ENCODE measurements around the gene SLC35B2. TPM values are rescaled to one million over a fixed set of nuclear protein-coding genes. Genes with fewer than 3 reads are reported as not detected.

The SLC35B2 gene
- total and polyA plus RNA-seq, 10 of the 15 experiments (the other 5 are each of a cell fraction or from before 2014, with no cell fraction given) = 11.3 to 45.4 (median 33.8) TPM

DNA sequence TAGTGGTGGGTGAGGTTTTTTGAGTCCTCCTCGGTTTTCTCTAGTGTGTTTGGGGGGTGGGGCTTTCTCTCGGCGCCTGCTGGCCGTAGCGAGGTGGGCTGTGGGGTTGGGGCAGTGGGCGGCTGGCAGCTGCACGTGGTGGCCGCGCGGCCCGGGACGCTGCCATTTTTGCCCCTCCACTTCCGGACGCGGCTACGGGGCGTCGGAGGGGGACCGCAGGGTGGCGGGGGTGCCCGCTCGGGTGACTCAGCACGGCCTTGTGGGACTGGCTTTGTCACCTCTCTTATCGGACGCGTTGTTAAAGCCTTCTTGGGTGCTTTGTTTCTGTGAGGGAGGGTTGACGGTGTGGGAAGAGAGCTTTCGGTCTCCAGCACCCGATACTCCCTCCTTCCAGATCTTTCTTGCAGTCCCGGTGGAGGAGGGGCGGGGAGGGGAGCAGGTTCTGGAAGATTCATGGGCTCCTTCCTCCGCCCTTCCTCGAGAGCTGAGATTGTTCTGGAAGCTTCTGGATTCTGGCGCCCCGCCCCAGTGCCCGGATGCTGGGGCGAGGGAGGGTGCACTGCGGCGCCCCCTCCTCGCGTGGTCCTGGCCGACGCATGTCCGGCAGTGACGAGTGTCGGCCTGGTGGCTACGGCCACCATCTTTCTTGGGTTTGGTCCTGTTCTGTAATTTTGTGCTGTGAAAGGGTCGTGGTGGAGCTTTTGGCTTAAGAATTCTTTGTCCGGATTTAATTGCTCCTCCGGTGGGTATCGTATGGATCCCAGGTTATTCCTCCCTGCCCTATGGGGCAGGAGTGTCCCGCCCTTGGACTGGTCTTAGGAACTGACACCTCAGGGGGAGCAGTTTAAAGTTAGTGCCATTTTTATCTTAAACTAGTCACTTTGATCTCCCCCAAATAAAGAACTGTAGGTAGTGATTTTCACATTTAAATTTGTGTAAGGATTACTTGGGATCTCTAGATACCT lies 9.7 kb downstream of the SLC35B2 start:
- no TSS peak for BruUV-seq (replicated peaks)
- peaks cover 21 to 37% of the 10 kb centered on the region in 2 experiments for H3K36me3 ChIP-seq (ENCODE audit: control insufficient read depth in 2 of 2, insufficient read depth in 2 of 2, low read length in 1 of 2)
- intact Hi-C loops (cut with micrococcal nuclease; ENCODE audit: unreplicated experiment) (no loop called here), in situ Hi-C loops (cut with MboI) (no loop called here)
- no peak overlapping the region for H2AFZ ChIP-seq (ENCODE audit: control insufficient read depth, low read depth, low read length)
- H3K9me3 ChIP-seq (replicated peaks; ENCODE audit: control insufficient read depth, insufficient read depth, low read length) = no peaks in the 10 kb centered on the region
- peaks cover 11% of the 10 kb centered on the region; the same call in 1 of the 2 replicates for H4K20me1 ChIP-seq (ENCODE audit: control insufficient read depth, insufficient read depth)
- peaks cover 7% of the 10 kb centered on the region; the same call in 1 of the 2 replicates for H3K4me1 ChIP-seq (ENCODE audit: control insufficient read depth, insufficient read depth, low read length)
- H3K79me2 ChIP-seq (ENCODE audit: control insufficient read depth, insufficient read depth, low read length) = peaks cover 60% of the 10 kb centered on the region
- H3K4me3 ChIP-seq = peak overlapping the region; percentile 95
- H3K27me3 ChIP-seq (replicated peaks in 1 of 2; ENCODE audit: control insufficient read depth in 2 of 2, insufficient read depth in 2 of 2, low read length in 1 of 2) = no peaks in the 10 kb centered on the region
- peak overlapping the region; percentile 58 for H3K4me2 ChIP-seq (ENCODE audit: control insufficient read depth, insufficient read depth)
- peak overlapping the region; percentile 100 for H3K9ac ChIP-seq (ENCODE audit: control insufficient read depth, insufficient read depth, low read length)
- no peak for DNase-seq (ENCODE audit: low read depth, low spot score)
- POLR2A ChIA-PET = interaction anchor here (1.4 to 6.3 kb wide), 7 partner anchors 8 to 120 kb away, joined by 3 to 131 read pairs (median 6); partner anchors contain the start of genes MRPL14, SLC29A1, SLC35B2 and TMEM63B
- CTCF ChIA-PET = interaction anchor here (0.7 to 7.7 kb wide), 13 partner anchors 8 to 154 kb away, joined by 3 to 39 read pairs (median 6); partner anchors contain the start of genes AARS2, SLC29A1 and SLC35B2
- RAD21 ChIA-PET (ENCODE audit: unreplicated experiment) = interaction anchor here (0.6 to 3.6 kb wide), 9 partner anchors 9 to 189 kb away, joined by 3 to 28 read pairs (median 6); partner anchors contain the start of genes SLC29A1 and SLC35B2
- peak overlapping the region; percentile 96 for H3K27ac ChIP-seq (ENCODE audit: control insufficient read depth, insufficient read depth)
- SMC1A ChIA-PET (ENCODE audit: uncharacterized antibody, unreplicated experiment) = interaction anchor here (0.6 to 4.2 kb wide), 10 partner anchors 9 to 226 kb away, joined by 3 to 25 read pairs (median 3); partner anchors contain the start of gene SLC35B2
- under 1% methylated on average over 49 of the region's 52 CpGs for WGBS (ENCODE audit: insufficient coverage, insufficient replicate concordance, low lambda C conversion rate, missing lambda C conversion rate)
- no peak for FAIRE-seq
- ATAC-seq = peak; percentile 61
- peak; percentile 67; the same call in 1 of the 2 replicates for TF ChIP-seq ELK1 (IDR thresholded peaks at IDR 0.05; ENCODE audit: low read depth, low read length)
- peak in 1 of 2 experiments; percentile 54; a peak in 1 of 3 replicates for TF ChIP-seq EGR1 (IDR thresholded peaks at IDR 0.05; ENCODE audit: borderline replicate concordance in 1 of 2, low read depth in 2 of 2, low read length in 2 of 2)
- peak; percentile 63 for TF ChIP-seq CREB1 (IDR thresholded peaks at IDR 0.05; ENCODE audit: low read depth)
- peak; percentile 8; the same call in 1 of the 2 replicates for TF ChIP-seq NBN (IDR thresholded peaks at IDR 0.05)
- TF ChIP-seq GABPA (IDR thresholded peaks at IDR 0.05; ENCODE audit: low read depth) = 0 out of 2 replicates have a peak, but pooled peaks have one; percentile 9
- TF ChIP-seq EP300 (IDR thresholded peaks at IDR 0.05; ENCODE audit: borderline replicate concordance in 1 of 2, control insufficient read depth in 1 of 2, low read depth in 2 of 2, low read length in 2 of 2) = peak in 1 of 2 experiments; percentile 71; a peak in 1 of 4 replicates
- TF ChIP-seq HSF1 (IDR thresholded peaks at IDR 0.05; ENCODE audit: low read depth, low read length) = peak; percentile 100
- peak; percentile 99; the same call in 1 of the 2 replicates for TF ChIP-seq NKRF (conservative IDR thresholded peaks at IDR 0.05)
- peak; percentile 98 for TF ChIP-seq BACH1 (IDR thresholded peaks at IDR 0.05; ENCODE audit: borderline replicate concordance)
- TF ChIP-seq IKZF2 (IDR thresholded peaks at IDR 0.05) = 0 out of 4 replicates have a peak, but pooled peaks of 1 of the 2 experiments have one; percentile 8
- TF ChIP-seq YY1 (IDR thresholded peaks at IDR 0.05; ENCODE audit: low read depth, low read length) = peak; percentile 94

Data from GM12878 (cell line).